Esophagus muscularis mucosa (tissue), 4 donors: ENCODE measurements around the gene NTSR1. TPM values are rescaled to one million over a fixed set of nuclear protein-coding genes. Genes with fewer than 3 reads are reported as not detected.

Experiments
- DNase-seq: peaks from one replicate; pipeline ENCODE4 v3.0.0-alpha.2; 2017; ENCODE audit errors: extremely low spot score
- H3K27ac ChIP-seq, 4 donors: fragments of 200-600 bp; sonication (generic); replicated peaks in 1 of 4; 1 replicate in 3 of 4; 2 replicates in 1 of 4; pipeline ENCODE4 v1.5.1; 2016 to 2019; ENCODE audit warnings: mild to moderate bottlenecking in 1 of 4
- H3K27me3 ChIP-seq, 4 donors: fragments of 200-600 bp; sonication (generic); one replicate each; pipeline versions ENCODE4 v1.5.1 to v1.6.0; 2016 to 2019
- H3K36me3 ChIP-seq, 4 donors: fragments of 200-600 bp; sonication (generic); one replicate each; pipeline ENCODE4 v1.5.1; 2016 to 2019
- H3K4me1 ChIP-seq, 4 donors: fragments of 200-600 bp; sonication (generic); one replicate each; pipeline ENCODE4 v1.5.1; 2016 to 2019
- H3K4me3 ChIP-seq, 4 donors: fragments of 200-600 bp; sonication (generic); 1 replicate in 2 of 4; 2 replicates in 2 of 4; pipeline ENCODE4 v1.5.1; 2016 to 2019; ENCODE audit warnings: mild to moderate bottlenecking in 4 of 4, moderate library complexity in 1 of 4
- H3K9me3 ChIP-seq, 4 donors: fragments of 200-600 bp; sonication (generic); 1 replicate in 3 of 4; 2 replicates in 1 of 4; pipeline ENCODE4 v1.5.1; 2016 to 2019
- CTCF ChIP-seq, 3 experiments: fragments of 200-600 bp in 2 of 3; fragments of 450-650 bp in 1 of 3; sonication (generic) in 2 of 3; IDR thresholded peaks; one replicate each; pipeline ENCODE4 v1.5.1; 2017 to 2019; ENCODE audit warnings: antibody characterized with exemption in 3 of 3, mild to moderate bottlenecking in 2 of 3, moderate library complexity in 1 of 3
- EP300 ChIP-seq: sonication (generic); formaldehyde crosslinking; IDR thresholded peaks from one replicate; pipeline ENCODE4 v1.6.1; 2017; ENCODE audit warnings: antibody characterized with exemption
- POLR2A ChIP-seq: fragments of 450-650 bp; IDR thresholded peaks from one replicate; pipeline ENCODE4 v1.6.1; 2017; ENCODE audit warnings: antibody characterized with exemption, moderate library complexity, mild to moderate bottlenecking, low read depth
- POLR2AphosphoS5 ChIP-seq, 2 donors: sonication (generic); formaldehyde crosslinking; IDR thresholded peaks; one replicate each; pipeline ENCODE4 v1.6.1; 2017; ENCODE audit warnings: antibody characterized with exemption in 2 of 2
- WGBS: methylation state at CpG from one replicate; pipeline ENCODE4 v1.1.5; 2018; 5-methylcytosine and 5-hydroxymethylcytosine counted together
- intact Hi-C: fragments of 100-400 bp; cut with DNase I; formaldehyde crosslinking; loops from one replicate; pipeline ENCODE4 v1.15.1; 2023
- total RNA-seq, 4 donors: library from RNA; depleted of rRNA; stranded (reverse); fragments of >200 nt; gene quantifications; one replicate each; pipeline versions ENCODE4 v1.1.0 to v1.2.1, GENCODE V29; 2016

NTSR1 gene
- total RNA-seq, 4 donors from 2014 or later, result 0.42 to 1.6 (median 0.80) TPM

- Histone ChIP-seq H3K36me3 (no peaks in the 10 kb centered on the region), H3K27me3 (peaks cover 0 to 62% (median 0%) of the 10 kb centered on the region in 4 donors), H3K4me1 (peaks cover 0 to 25% (median 22%) of the 10 kb centered on the region in 4 donors), H3K9me3 (peaks cover 0 to 15% (median 8%) of the 10 kb centered on the region in 4 donors), H3K27ac (no peak overlapping the region), H3K4me3 (no peak overlapping the region)
- intact Hi-C loops, result no loop called here
- TF ChIP-seq CTCF (IDR thresholded peaks at IDR 0.05), result no peak
- WGBS, result 89% methylated on average over 20 of the region's 24 CpGs
- DNase-seq, result no peak
Measured at GRCh38 chr20:62724692-62725595, 16.3 kb downstream of the NTSR1 start.

GRCh38 chr20:62725596-62726268 is 17.1 kb downstream of the NTSR1 start:
- TF ChIP-seq POLR2AphosphoS5 (IDR thresholded peaks at IDR 0.05) (no peak), EP300 (no peak), CTCF (IDR thresholded peaks at IDR 0.05) (no peak), POLR2A (no peak)
- intact Hi-C loops, result no loop called here
- 80% methylated on average over 15 of the region's 15 CpGs for WGBS
- no peak overlapping the region for H3K27ac ChIP-seq
- H3K4me1 ChIP-seq, result peaks cover 0 to 25% (median 22%) of the 10 kb centered on the region in 4 donors
- peaks cover 0 to 9% (median 5%) of the 10 kb centered on the region in 4 donors for H3K9me3 ChIP-seq
- no peak overlapping the region for H3K4me3 ChIP-seq
- peaks cover 0 to 62% (median 0%) of the 10 kb centered on the region in 4 donors for H3K27me3 ChIP-seq
- no peak for DNase-seq
- no peaks in the 10 kb centered on the region for H3K36me3 ChIP-seq

- Histone ChIP-seq H3K9me3 (peaks cover 0 to 4% (median 2%) of the 10 kb centered on the region in 4 donors), H3K4me3 (no peak overlapping the region), H3K27me3 (peaks cover 0 to 62% (median 0%) of the 10 kb centered on the region in 4 donors), H3K27ac (no peak overlapping the region), H3K36me3 (no peaks in the 10 kb centered on the region), H3K4me1 (peaks cover 0 to 25% (median 22%) of the 10 kb centered on the region in 4 donors)
- TF ChIP-seq POLR2AphosphoS5 (IDR thresholded peaks at IDR 0.05) (no peak), POLR2A (no peak), CTCF (IDR thresholded peaks at IDR 0.05) (no peak)
- intact Hi-C loops, result no loop called here
- no peak for DNase-seq
- WGBS, result 77% methylated on average over 8 of the region's 12 CpGs
Measured at GRCh38 chr20:62726276-62726675, 17.6 kb downstream of the NTSR1 start.

GRCh38 chr20:62726716-62727583 is 18.3 kb downstream of the NTSR1 start:
- H3K4me1 ChIP-seq, result peaks cover 0 to 25% (median 22%) of the 10 kb centered on the region in 4 donors
- 88% methylated on average over 18 of the region's 31 CpGs for WGBS
- no peaks in the 10 kb centered on the region for H3K36me3 ChIP-seq
- H3K27me3 ChIP-seq, result peaks cover 0 to 62% (median 0%) of the 10 kb centered on the region in 4 donors
- H3K9me3 ChIP-seq, result no peaks in the 10 kb centered on the region
- no peak for TF ChIP-seq EP300
- no peak for TF ChIP-seq CTCF (IDR thresholded peaks at IDR 0.05)
- TF ChIP-seq POLR2A, result no peak
- no peak overlapping the region for H3K4me3 ChIP-seq
- no peak overlapping the region for H3K27ac ChIP-seq
- intact Hi-C loops, result no loop called here
- DNase-seq, result no peak
